Esophagus mucosa (tissue), 1 donor: ENCODE measurements around the gene RGS8. TPM values are rescaled to one million over a fixed set of nuclear protein-coding genes. Genes with fewer than 3 reads are reported as not detected.

Experiments
- ATAC-seq: fragments of 200-7000 bp; cut with Tn5 transposase; one replicate; pipeline ENCODE4 v1.9.1; 2020
- total RNA-seq: library from RNA; stranded (reverse); gene quantifications from one replicate; pipeline ENCODE4 v1.2.4, GENCODE V29; 2023
- donor health status: DM: yes; HTN: yes; CAD: no.

Gene RGS8
- total RNA-seq, 1 donor from 2014 or later: not detected

GRCh38 chr1:182635871-182636270, 48.5 kb downstream of the RGS8 start:
- ATAC-seq: no peak

Other genes starting within 250 kb of the RGS8 start
- gene RGSL1, start 234.4 kb downstream of the RGS8 start, total RNA-seq: not detected
- gene RNASEL, start 95.3 kb downstream of the RGS8 start, total RNA-seq: 6.1 TPM
- gene RGS16, start 80.2 kb downstream of the RGS8 start, total RNA-seq: 1.3 TPM
- 11.5 TPM for gene NPL, start 105.2 kb upstream of the RGS8 start, total RNA-seq
- gene DHX9, start 154.8 kb upstream of the RGS8 start, total RNA-seq: 93.7 TPM